ENCODE measurements around the gene PRDX1. TPM values are rescaled to one million over a fixed set of nuclear protein-coding genes. Genes with fewer than 3 reads are reported as not detected.
"Not testable (repeated sequence)": the region's sequence is repeated elsewhere in the genome, so short reads cannot be mapped to it uniquely, and the experiment has no call there.

Gene PRDX1
- total and polyA plus RNA-seq, 11 donors = 249 to 671 (median 320) TPM

- H3K4me1 ChIP-seq = peaks cover 0 to 46% (median 23%) of the 10 kb centered on the region in 12 donors
- DNase-seq (no peak), ATAC-seq (no peak)
- no peaks in the 10 kb centered on the region for H3K27me3 ChIP-seq
- WGBS, 4 donors = 7 to 18% (median 11%) methylated on average over 1 of the region's 1 CpG
- H3K4me3 ChIP-seq = peak overlapping the region in 4 of 12 donors; percentile 1 to 83 (median 18)
- intact Hi-C loops (cut with DNase I) = loop anchor here in 4 of 10 donors (5.0 to 10.0 kb wide), 4 partner anchors 33 to 366 kb away; partner anchors contain the start of gene AKR1A1 (in 1 of the 4)
- H3K9me3 ChIP-seq = no peaks in the 10 kb centered on the region
- H3K27ac ChIP-seq = peak overlapping the region in 1 of 12 donors; percentile 11
- no peak for TF ChIP-seq POLR2A (IDR thresholded peaks at IDR 0.05)
- no peak for TF ChIP-seq CTCF (IDR thresholded peaks at IDR 0.05)
- peaks cover 0 to 51% (median 46%) of the 10 kb centered on the region in 9 donors for H3K36me3 ChIP-seq
Observed at GRCh38 chr1:45518910-45519309, 2.8 kb downstream of the PRDX1 start.

- not testable (repeated sequence) for H3K27ac ChIP-seq, H3K27me3 ChIP-seq, ATAC-seq, DNase-seq, H3K9me3 ChIP-seq, H3K4me3 ChIP-seq
- peaks cover 0 to 46% (median 23%) of the 10 kb centered on the region in 12 donors for H3K4me1 ChIP-seq
- intact Hi-C loops (cut with DNase I) = loop anchor here in 4 of 10 donors (5.0 to 10.0 kb wide), 4 partner anchors 34 to 366 kb away; partner anchors contain the start of gene AKR1A1 (in 1 of the 4)
- H3K36me3 ChIP-seq = peaks cover 0 to 56% (median 51%) of the 10 kb centered on the region in 9 donors
- WGBS, 4 donors = 82 to 95% (median 87%) methylated on average over 4 of the region's 4 CpGs
Observed at GRCh38 chr1:45518366-45518765, 3.3 kb downstream of the PRDX1 start.

- DNase-seq = no peak
- ATAC-seq = no peak
- Histone ChIP-seq H3K36me3 (peaks cover 4 to 75% (median 70%) of the 10 kb centered on the region in 9 donors), H3K27ac (peak overlapping the region in 1 of 12 donors; percentile 9), H3K4me3 (no peak overlapping the region), H3K4me1 (peaks cover 0 to 39% (median 21%) of the 10 kb centered on the region in 12 donors), H3K27me3 (no peaks in the 10 kb centered on the region), H3K9me3 (no peaks in the 10 kb centered on the region)
- intact Hi-C loops (cut with DNase I) = loop anchor here in 4 of 10 donors (5.0 to 10.0 kb wide), 4 partner anchors 36 to 368 kb away; partner anchors contain the start of gene AKR1A1 (in 1 of the 4)
- WGBS, 4 donors = 89 to 99% (median 95%) methylated on average over 4 of the region's 4 CpGs
- no peak for TF ChIP-seq CTCF (IDR thresholded peaks at IDR 0.05)
- TF ChIP-seq POLR2A (IDR thresholded peaks at IDR 0.05) = no peak
Observed at GRCh38 chr1:45516465-45516864, 5.2 kb downstream of the PRDX1 start.

- peaks cover 4 to 80% (median 75%) of the 10 kb centered on the region in 9 donors for H3K36me3 ChIP-seq
- peak overlapping the region in 1 of 12 donors; percentile 9 for H3K27ac ChIP-seq
- H3K27me3 ChIP-seq = no peaks in the 10 kb centered on the region
- H3K4me1 ChIP-seq = peaks cover 0 to 39% (median 21%) of the 10 kb centered on the region in 12 donors
- ATAC-seq (no peak), DNase-seq (no peak)
- intact Hi-C loops (cut with DNase I) = loop anchor here in 4 of 10 donors (5.0 to 10.0 kb wide), 4 partner anchors 36 to 369 kb away; partner anchors contain the start of gene AKR1A1 (in 1 of the 4)
- H3K4me3 ChIP-seq = no peak overlapping the region
- TF ChIP-seq CTCF (IDR thresholded peaks at IDR 0.05) (no peak), POLR2A (IDR thresholded peaks at IDR 0.05) (no peak)
- 35 to 51% (median 44%) methylated on average over 3 of the region's 3 CpGs for WGBS, 4 donors
- no peaks in the 10 kb centered on the region for H3K9me3 ChIP-seq
Observed at GRCh38 chr1:45516036-45516435, 5.6 kb downstream of the PRDX1 start.

GRCh38 chr1:45513532-45514260 is 8.0 kb downstream of the PRDX1 start:
- WGBS, 4 donors = 69 to 74% (median 72%) methylated on average over 9 of the region's 9 CpGs
- Histone ChIP-seq H3K4me1 (peaks cover 0 to 25% (median 12%) of the 10 kb centered on the region in 12 donors), H3K36me3 (peaks cover 4 to 100% (median 96%) of the 10 kb centered on the region in 9 donors)
- not testable (repeated sequence) for H3K27me3 ChIP-seq, ATAC-seq, H3K4me3 ChIP-seq, H3K9me3 ChIP-seq, H3K27ac ChIP-seq, DNase-seq
- intact Hi-C loops (cut with DNase I) = loop anchor here in 8 of 10 donors (2.0 to 10.0 kb wide), 4 partner anchors 54 to 371 kb away; no protein-coding TSS in a partner anchor
